GM10248 (cell line): ENCODE measurements around the gene GCFC2.

Source experiments
- CTCF ChIA-PET: fragments of 300-600 bp; sonication (Branson Sonifier 250); formaldehyde crosslinking; extraction: SDS; loops from one replicate; lab custom pipeline; 2021; ENCODE audit warnings: antibody characterized with exemption; lab: Yijun Ruan, JAX
- POLR2A ChIA-PET: fragments of 350-650 bp; sonication (Branson Sonifier 250); formaldehyde crosslinking; extraction: SDS; loops from one replicate; lab custom pipeline; 2020; ENCODE audit warnings: antibody characterized with exemption; lab: Yijun Ruan, JAX
- DNase-seq: peaks from one replicate; pipeline ENCODE4 v3.0.0; 2012; ENCODE audit errors: extremely low spot score
- TF ChIP-seq, protein P1 (sequence below): IDR thresholded peaks from 2 replicates; pipeline ENCODE4 v1.5.1; 2012; ENCODE audit warnings: mild to moderate bottlenecking, low read depth; ENCODE audit errors: extremely low read depth, missing control alignments, control extremely low read depth

Gene GCFC2

GRCh38 chr2:75710577-75711253 lies at the start of gene GCFC2:
TSS of gene GCFC2 (minus strand) at chr2:75710915. CDS start at chr2:75710855, 60 bp downstream.
- TF ChIP-seq, protein P1, sequence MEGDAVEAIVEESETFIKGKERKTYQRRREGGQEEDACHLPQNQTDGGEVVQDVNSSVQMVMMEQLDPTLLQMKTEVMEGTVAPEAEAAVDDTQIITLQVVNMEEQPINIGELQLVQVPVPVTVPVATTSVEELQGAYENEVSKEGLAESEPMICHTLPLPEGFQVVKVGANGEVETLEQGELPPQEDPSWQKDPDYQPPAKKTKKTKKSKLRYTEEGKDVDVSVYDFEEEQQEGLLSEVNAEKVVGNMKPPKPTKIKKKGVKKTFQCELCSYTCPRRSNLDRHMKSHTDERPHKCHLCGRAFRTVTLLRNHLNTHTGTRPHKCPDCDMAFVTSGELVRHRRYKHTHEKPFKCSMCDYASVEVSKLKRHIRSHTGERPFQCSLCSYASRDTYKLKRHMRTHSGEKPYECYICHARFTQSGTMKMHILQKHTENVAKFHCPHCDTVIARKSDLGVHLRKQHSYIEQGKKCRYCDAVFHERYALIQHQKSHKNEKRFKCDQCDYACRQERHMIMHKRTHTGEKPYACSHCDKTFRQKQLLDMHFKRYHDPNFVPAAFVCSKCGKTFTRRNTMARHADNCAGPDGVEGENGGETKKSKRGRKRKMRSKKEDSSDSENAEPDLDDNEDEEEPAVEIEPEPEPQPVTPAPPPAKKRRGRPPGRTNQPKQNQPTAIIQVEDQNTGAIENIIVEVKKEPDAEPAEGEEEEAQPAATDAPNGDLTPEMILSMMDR: peak; percentile 49
- ChIA-PET CTCF (interaction anchor here (0.8 to 2.4 kb wide), 10 partner anchors 11 to 792 kb away, joined by 3 to 6 read pairs (median 3); partner anchors contain the start of gene MRPL19), POLR2A (no interaction called here)
- peak; percentile 92 for DNase-seq

DNA sequence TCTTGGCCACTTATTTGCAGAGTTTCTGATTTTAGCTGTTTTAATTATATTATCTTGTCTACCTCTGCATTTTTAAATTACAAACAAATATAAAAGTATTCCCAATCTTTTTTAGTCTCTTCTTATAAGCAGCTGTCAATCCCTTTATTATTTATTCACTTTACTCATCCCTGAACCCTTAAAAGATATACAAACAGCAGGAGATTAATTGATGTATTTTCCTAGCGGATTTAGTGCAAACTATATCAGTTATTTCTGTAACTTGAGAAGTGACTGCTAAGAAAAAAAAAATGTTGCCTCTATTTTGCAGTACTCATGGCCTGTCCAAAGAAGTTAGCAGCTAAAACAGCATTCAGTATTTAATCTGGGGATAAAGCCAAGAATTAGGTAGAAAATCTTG lies 42.1 kb upstream of the GCFC2 start:
- no peak for DNase-seq
- TF ChIP-seq, protein P1: no peak
- POLR2A ChIA-PET: no interaction called here
- CTCF ChIA-PET: interaction anchor here (2.0 kb wide), 1 partner anchor 9 kb away, joined by 5 read pairs; no protein-coding TSS in a partner anchor

DNA sequence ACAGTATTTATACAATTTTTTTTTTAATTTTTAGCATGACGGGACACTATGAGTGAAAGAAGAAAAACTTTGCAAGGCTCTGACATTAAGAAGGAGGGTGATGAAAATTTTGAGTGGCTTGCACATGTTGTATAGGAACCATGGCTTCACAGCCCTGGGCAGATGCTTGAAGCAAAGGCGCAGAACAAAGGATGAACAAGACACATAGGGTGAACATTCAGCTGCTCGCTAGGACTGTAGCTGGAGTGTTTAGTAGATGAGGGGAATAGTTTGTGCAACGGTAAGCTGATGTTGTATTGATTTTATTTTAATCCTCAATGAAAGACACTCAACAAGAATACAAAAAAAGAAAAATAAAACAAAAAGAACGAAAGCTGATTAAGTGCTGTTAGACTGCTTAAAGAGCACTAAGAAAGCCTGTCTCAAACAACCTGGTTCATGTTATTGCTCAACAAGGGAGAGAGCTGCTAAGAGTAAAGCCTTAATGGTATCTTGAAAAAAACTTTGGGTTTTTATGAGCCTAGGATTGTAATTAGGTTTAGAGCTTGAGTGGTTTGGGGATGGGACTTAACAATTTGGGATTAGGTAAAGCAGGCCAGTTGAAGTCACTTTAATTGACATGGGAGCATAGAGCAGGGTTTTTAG lies 41.2 kb upstream of the GCFC2 start:
- ChIA-PET CTCF (interaction anchor here (2.0 kb wide), 1 partner anchor 10 kb away, joined by 5 read pairs; no protein-coding TSS in a partner anchor), POLR2A (no interaction called here)
- DNase-seq: no peak
- TF ChIP-seq, protein P1: no peak

DNA sequence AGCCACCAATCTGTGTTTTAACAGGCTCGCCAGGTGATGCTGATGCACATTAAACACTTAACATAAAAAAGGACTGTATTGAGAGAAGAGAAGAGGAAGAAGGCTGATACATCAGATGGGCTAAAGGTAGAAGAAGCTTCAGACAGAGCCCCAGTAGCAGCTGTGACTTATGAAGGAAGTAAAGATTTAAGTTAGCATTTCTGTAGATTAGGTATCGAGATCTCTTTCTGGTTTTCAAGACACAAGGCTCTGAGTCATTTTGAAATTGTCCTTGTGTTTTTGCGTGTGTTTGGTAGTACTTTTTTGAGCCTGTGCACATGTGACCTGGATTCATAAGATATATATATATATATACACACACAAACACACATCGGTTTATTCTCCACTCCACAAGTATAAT lies 40.6 kb upstream of the GCFC2 start:
- CTCF ChIA-PET: no interaction called here

DNA sequence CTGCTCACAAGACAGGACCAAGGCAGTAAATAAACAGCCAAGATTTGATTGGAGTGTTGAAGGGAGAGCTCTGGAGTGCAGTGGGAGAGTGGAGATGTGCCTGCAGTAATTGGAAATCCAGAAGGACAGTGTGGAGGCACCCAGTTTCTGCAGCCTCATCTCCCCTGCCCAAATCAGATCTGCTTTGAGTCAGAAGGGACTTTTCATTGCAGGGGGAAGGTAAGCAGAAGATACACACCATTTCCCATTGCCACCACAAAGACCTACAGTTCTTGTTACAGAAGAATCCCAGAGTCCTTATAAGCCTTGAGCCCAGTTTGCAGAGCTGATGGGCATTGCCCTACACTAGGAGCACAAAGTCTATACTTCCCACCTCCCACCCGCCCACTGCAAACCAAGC lies 27.2 kb upstream of the GCFC2 start:
- POLR2A ChIA-PET: no interaction called here
- TF ChIP-seq, protein P1: no peak
- CTCF ChIA-PET: interaction anchor here (0.9 to 2.0 kb wide), 3 partner anchors 10 to 50 kb away, joined by 3 to 5 read pairs (median 4); no protein-coding TSS in a partner anchor
- no peak for DNase-seq

More for the DNA sequence above, 40.6 kb upstream of the GCFC2 start:
- POLR2A ChIA-PET: no interaction called here
- DNase-seq: no peak
- TF ChIP-seq, protein P1: no peak

GRCh38 chr2:75736276-75736675 lies 25.6 kb upstream of the GCFC2 start:
- no peak for DNase-seq
- TF ChIP-seq, protein P1: no peak
- ChIA-PET POLR2A (no interaction called here), CTCF (interaction anchor here (1.3 kb wide), 1 partner anchor 14 kb away, joined by 3 read pairs; no protein-coding TSS in a partner anchor)
